ENCODE measurements around the gene ZNF823. TPM values are rescaled to one million over a fixed set of nuclear protein-coding genes. Genes with fewer than 3 reads are reported as not detected.

ZNF823 gene
- total and polyA plus RNA-seq, 2 donors (not counting 1 experiment from before 2014, with no cell fraction given), result 1.8 to 5.1 TPM

GRCh38 chr19:11735375-11735774 lies 3.4 kb downstream of the ZNF823 start:
- no peaks in the 10 kb centered on the region for H3K36me3 ChIP-seq (replicated peaks in 1 of 2; ENCODE audit: control extremely low read depth in 1 of 2, control insufficient read depth in 1 of 2, extremely low read depth in 1 of 2, insufficient read depth in 2 of 2, low read length in 1 of 2)
- intact Hi-C loops (cut with micrococcal nuclease), result loop anchor here (5.0 kb wide), 1 partner anchor 62 kb away; the partner anchor contains the start of gene ZNF491
- no peak overlapping the region for H3K4me3 ChIP-seq (ENCODE audit: control extremely low read depth in 1 of 5, extremely low read depth in 1 of 5, insufficient read depth in 1 of 5, low read depth in 2 of 5, low read length in 4 of 5)
- no peaks in the 10 kb centered on the region for H4K20me1 ChIP-seq (ENCODE audit: control insufficient read depth, insufficient read depth, low read length, poor library complexity, severe bottlenecking)
- no CpG with 5 or more reads among the region's 1 CpG for WGBS (ENCODE audit: insufficient coverage)
- no peaks in the 10 kb centered on the region for H3K9me3 ChIP-seq (ENCODE audit: control extremely low read depth in 1 of 3, control insufficient read depth in 2 of 3, insufficient read depth in 1 of 3, low read length in 2 of 3)
- no peak overlapping the region for H2AFZ ChIP-seq (ENCODE audit: insufficient read depth, low read depth, low read length, poor library complexity, severe bottlenecking)
- no peak overlapping the region for H3K4me3 Mint-ChIP-seq
- no peak overlapping the region for H3K9ac ChIP-seq (ENCODE audit: low read length)
- DNase-seq (no peak), ATAC-seq (ENCODE audit: low read depth) (no peak)
- no peak overlapping the region for H3K4me2 ChIP-seq (replicated peaks; ENCODE audit: low read depth, low read length, poor library complexity, severe bottlenecking)
- ChIA-PET CTCF (interaction anchor here (2.1 kb wide), 1 partner anchor 35 kb away, joined by 7 read pairs; no protein-coding TSS in a partner anchor), POLR2A (interaction anchor here (0.6 kb wide), 1 partner anchor 597 kb away, joined by 8 read pairs; no protein-coding TSS in a partner anchor)
- no peaks in the 10 kb centered on the region for H3K27me3 Mint-ChIP-seq
- TF ChIP-seq CTCF (IDR thresholded peaks at IDR 0.05) (no peak), EZH2 (IDR thresholded peaks at IDR 0.05; ENCODE audit: borderline replicate concordance, insufficient read depth, low read depth, low read length, poor library complexity, severe bottlenecking) (no peak)
- H3K27me3 ChIP-seq (replicated peaks in 1 of 4; ENCODE audit: control extremely low read depth in 1 of 4, control insufficient read depth in 3 of 4, insufficient read depth in 4 of 4, low read length in 3 of 4), result no peaks in the 10 kb centered on the region
- no peak overlapping the region for H3K27ac ChIP-seq (ENCODE audit: low read length in 2 of 2)
- H3K79me2 ChIP-seq (ENCODE audit: control insufficient read depth, insufficient read depth, low read length), result peaks cover 18% of the 10 kb centered on the region
- H3K4me1 Mint-ChIP-seq, result peaks cover 26% of the 10 kb centered on the region
- no peak overlapping the region for H3K27ac Mint-ChIP-seq
- H3K4me1 ChIP-seq (ENCODE audit: control insufficient read depth in 2 of 2, insufficient read depth in 2 of 2, low read length in 2 of 2), result peaks cover 15 to 19% of the 10 kb centered on the region in 2 donors
- no peaks in the 10 kb centered on the region for H3K9me3 Mint-ChIP-seq (ENCODE audit: insufficient read depth)

GRCh38 chr19:11729586-11729985 lies 9.2 kb downstream of the ZNF823 start:
- no peak for TF ChIP-seq CTCF (IDR thresholded peaks at IDR 0.05)
- TF ChIP-seq EZH2 (IDR thresholded peaks at IDR 0.05; ENCODE audit: borderline replicate concordance, insufficient read depth, low read depth, low read length, poor library complexity, severe bottlenecking), result no peak
- H3K9me3 ChIP-seq (ENCODE audit: control extremely low read depth in 1 of 3, control insufficient read depth in 2 of 3, insufficient read depth in 1 of 3, low read length in 2 of 3), result no peaks in the 10 kb centered on the region
- peaks cover 21% of the 10 kb centered on the region for H3K79me2 ChIP-seq (ENCODE audit: control insufficient read depth, insufficient read depth, low read length)
- intact Hi-C loops (cut with micrococcal nuclease), result no loop called here
- no peaks in the 10 kb centered on the region for H3K9me3 Mint-ChIP-seq (ENCODE audit: insufficient read depth)
- H3K4me3 Mint-ChIP-seq, result no peak overlapping the region
- H3K27ac Mint-ChIP-seq, result no peak overlapping the region
- WGBS (ENCODE audit: insufficient coverage), result 96% methylated on average over 4 of the region's 4 CpGs
- H2AFZ ChIP-seq (ENCODE audit: insufficient read depth, low read depth, low read length, poor library complexity, severe bottlenecking), result no peak overlapping the region
- no peaks in the 10 kb centered on the region for H3K36me3 ChIP-seq (replicated peaks in 1 of 2; ENCODE audit: control extremely low read depth in 1 of 2, control insufficient read depth in 1 of 2, extremely low read depth in 1 of 2, insufficient read depth in 2 of 2, low read length in 1 of 2)
- ChIA-PET CTCF (interaction anchor here (0.7 kb wide), 1 partner anchor 83 kb away, joined by 3 read pairs; no protein-coding TSS in a partner anchor), POLR2A (no interaction called here)
- H3K4me2 ChIP-seq (replicated peaks; ENCODE audit: low read depth, low read length, poor library complexity, severe bottlenecking), result no peak overlapping the region
- no peak for DNase-seq
- no peaks in the 10 kb centered on the region for H3K27me3 ChIP-seq (replicated peaks in 1 of 4; ENCODE audit: control extremely low read depth in 1 of 4, control insufficient read depth in 3 of 4, insufficient read depth in 4 of 4, low read length in 3 of 4)
- H3K27ac ChIP-seq (ENCODE audit: low read length in 2 of 2), result no peak overlapping the region
- no peaks in the 10 kb centered on the region for H4K20me1 ChIP-seq (ENCODE audit: control insufficient read depth, insufficient read depth, low read length, poor library complexity, severe bottlenecking)
- no peak for ATAC-seq (ENCODE audit: low read depth)
- no peak overlapping the region for H3K9ac ChIP-seq (ENCODE audit: low read length)
- no peaks in the 10 kb centered on the region for H3K4me1 ChIP-seq (ENCODE audit: control insufficient read depth in 2 of 2, insufficient read depth in 2 of 2, low read length in 2 of 2)
- no peaks in the 10 kb centered on the region for H3K27me3 Mint-ChIP-seq
- H3K4me3 ChIP-seq (ENCODE audit: control extremely low read depth in 1 of 5, extremely low read depth in 1 of 5, insufficient read depth in 1 of 5, low read depth in 2 of 5, low read length in 4 of 5), result no peak overlapping the region
- H3K4me1 Mint-ChIP-seq, result no peaks in the 10 kb centered on the region

Measured in B cell (primary cell).